GM21447 (cell line): ENCODE data around the gene EXOC8.

Experiments used
- ATAC-seq: cut with Tn5 transposase; IDR thresholded peaks from one replicate; pipeline ENCODE4 v1.9.1; 2021; ENCODE audit not compliant: unreplicated experiment

The EXOC8 gene, protein sequence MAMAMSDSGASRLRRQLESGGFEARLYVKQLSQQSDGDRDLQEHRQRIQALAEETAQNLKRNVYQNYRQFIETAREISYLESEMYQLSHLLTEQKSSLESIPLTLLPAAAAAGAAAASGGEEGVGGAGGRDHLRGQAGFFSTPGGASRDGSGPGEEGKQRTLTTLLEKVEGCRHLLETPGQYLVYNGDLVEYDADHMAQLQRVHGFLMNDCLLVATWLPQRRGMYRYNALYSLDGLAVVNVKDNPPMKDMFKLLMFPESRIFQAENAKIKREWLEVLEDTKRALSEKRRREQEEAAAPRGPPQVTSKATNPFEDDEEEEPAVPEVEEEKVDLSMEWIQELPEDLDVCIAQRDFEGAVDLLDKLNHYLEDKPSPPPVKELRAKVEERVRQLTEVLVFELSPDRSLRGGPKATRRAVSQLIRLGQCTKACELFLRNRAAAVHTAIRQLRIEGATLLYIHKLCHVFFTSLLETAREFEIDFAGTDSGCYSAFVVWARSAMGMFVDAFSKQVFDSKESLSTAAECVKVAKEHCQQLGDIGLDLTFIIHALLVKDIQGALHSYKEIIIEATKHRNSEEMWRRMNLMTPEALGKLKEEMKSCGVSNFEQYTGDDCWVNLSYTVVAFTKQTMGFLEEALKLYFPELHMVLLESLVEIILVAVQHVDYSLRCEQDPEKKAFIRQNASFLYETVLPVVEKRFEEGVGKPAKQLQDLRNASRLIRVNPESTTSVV

DNA sequence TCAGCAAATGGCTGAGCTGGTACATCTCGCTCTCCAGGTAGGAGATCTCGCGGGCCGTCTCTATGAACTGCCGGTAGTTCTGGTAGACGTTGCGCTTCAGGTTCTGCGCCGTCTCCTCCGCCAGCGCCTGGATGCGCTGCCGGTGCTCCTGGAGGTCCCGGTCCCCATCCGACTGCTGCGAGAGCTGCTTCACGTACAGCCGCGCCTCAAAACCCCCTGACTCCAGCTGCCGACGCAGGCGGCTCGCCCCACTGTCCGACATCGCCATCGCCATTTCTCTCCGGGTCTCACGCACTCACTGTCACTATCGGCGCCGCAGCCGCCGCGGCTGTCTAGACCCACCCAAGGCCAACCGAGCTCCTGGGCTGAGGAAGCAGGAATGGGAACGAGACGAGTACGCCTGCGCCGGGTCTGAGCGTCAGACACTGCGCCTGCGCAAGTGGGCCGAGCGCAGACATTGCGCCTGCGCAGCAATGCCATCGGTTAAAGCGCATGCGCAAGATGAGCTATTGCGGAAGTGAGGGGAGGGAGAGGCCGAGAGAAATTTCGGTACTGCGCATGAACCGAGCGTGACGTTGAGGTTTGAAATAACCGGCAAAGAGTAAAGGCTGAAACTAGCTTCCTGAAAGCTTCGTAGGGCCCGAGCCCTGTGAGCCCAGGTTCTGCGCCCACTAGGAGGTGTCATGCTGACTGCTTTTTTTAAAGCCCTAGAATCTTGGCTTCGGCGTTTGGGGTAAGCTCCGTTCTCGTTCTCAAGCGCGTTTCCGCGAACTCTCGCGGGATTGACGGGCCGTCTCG lies at the start of gene EXOC8:
EXOC8 (minus strand) TSS at position 381 of the 798 bp plus-strand sequence; CDS start at position 274, 107 bp downstream.
- peak; percentile 70 for ATAC-seq

DNA sequence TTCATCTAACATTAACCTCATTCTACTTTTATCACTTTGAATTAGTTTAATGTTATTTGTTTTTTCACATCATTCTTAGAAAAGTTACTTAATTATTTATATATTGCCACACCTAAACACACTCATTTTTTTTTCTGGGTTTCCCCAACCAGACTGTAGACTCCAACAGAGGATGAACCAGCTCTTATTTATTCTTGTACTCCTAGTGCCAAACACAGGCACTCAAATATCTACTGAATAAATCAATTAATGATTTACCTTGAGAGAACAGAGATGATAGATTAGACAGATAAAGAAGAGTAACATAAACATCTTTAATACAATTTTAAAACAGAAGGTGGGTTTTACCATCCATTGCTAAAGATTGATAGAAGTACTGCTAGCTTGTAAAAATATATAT lies 48.8 kb upstream of the EXOC8 start:
- ATAC-seq, result no peak

GRCh38 chr1:231385416-231385748 lies 47.7 kb upstream of the EXOC8 start:
- ATAC-seq, result no peak

GRCh38 chr1:231384696-231385415 lies 47.2 kb upstream of the EXOC8 start:
- no peak for ATAC-seq

DNA sequence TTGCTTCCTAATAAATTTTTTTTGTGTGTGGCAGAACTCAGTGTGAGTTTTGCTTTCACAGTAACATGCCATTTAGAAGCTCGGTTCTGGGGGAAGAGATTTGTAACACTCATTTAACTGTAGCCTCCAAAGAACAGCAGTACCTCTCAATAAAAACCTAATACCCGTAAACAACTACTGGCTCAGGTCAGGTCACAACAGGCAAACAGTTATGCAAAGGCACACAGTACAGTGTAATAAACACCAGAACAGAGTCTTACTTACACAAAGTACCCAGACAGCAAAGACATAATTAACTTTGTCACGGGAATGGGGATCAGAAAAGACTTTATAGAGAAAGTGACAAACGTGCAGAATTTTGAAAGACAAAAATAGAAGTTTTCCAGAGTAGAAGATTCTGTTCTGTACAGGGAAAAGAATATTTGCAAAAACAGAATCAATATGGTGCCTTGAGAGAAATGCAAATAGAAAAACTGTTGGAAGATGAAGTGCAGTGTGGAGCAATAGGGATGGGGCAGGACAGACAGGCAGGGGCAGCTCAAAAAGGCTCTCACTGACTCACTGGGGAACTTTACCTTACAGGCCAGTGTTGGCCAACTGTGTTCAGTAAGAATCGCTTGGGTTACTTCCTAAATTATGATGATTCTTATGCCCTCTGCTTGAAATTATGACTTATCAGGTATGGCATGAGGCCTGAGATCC lies 45.7 kb upstream of the EXOC8 start:
- ATAC-seq, result no peak

GRCh38 chr1:231382426-231382825 lies 44.8 kb upstream of the EXOC8 start:
- ATAC-seq, result no peak

GRCh38 chr1:231381729-231382128 lies 44.1 kb upstream of the EXOC8 start:
- ATAC-seq, result no peak

- peak; percentile 58 for ATAC-seq
Observed at GRCh38 chr1:231376875-231377549, 39.4 kb upstream of the EXOC8 start.

DNA sequence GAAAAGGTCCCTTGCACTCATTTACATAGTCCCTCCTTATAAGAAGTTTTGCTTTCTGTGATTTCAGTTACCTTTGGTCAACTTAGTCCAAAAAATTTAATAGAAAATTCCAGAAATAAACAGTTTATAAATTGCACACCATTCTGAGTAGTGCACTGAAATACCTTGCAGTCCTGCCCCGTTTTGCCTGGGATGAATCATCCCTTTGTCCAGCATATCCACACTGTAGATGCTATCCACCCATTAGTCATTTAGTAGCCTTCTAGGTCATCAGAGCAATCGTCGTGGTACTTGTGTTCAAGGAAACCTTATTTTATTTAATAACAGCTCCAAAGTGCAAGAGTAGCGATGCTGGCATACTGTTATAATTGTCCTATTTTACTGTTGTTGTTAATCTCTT lies 38.4 kb upstream of the EXOC8 start:
- no peak for ATAC-seq

- no peak for ATAC-seq
Observed at GRCh38 chr1:231374394-231374793, 36.7 kb upstream of the EXOC8 start.

GRCh38 chr1:231372501-231372900 lies 34.8 kb upstream of the EXOC8 start:
- no peak for ATAC-seq

DNA sequence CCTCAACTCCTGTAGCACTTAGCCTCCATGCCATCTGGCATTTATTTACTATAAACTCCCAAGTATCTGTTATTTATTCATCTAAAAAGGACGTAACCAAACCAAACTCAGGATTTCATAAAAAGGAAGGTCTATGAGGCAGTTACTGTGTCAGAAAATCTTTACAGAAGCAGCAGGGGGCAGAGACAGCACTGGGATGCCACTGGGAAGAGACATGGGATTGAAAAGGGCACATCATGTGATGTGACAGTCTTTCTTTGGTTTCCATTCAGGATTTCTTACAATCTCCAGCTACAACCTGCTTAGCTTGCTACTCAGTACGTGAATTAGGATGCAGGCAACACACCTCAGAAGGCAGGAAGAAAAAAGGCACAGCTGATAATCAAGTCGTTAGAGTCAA lies 31.6 kb upstream of the EXOC8 start:
- no peak for ATAC-seq

GRCh38 chr1:231364192-231364591 lies 26.5 kb upstream of the EXOC8 start:
- no peak for ATAC-seq

DNA sequence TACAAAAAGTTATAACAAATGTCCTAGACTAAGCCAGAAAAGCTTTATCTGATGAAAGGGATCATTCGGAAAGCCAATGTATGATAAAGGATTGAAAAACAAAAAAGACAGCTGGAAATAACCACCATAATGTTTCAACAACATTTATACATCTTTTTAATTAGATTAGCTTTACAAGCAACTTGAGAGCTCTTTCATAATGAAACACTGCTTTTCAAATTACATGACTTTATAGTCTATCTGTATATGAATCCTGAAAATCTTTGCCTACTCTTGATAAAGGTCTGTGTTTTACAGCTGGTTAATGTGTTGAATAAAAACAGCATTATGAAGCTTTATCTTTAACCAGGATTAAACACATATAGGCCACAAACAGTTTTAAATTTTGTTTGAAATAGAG lies 26.0 kb upstream of the EXOC8 start:
- ATAC-seq, result no peak

GRCh38 chr1:231362325-231362724 lies 24.7 kb upstream of the EXOC8 start:
- no peak for ATAC-seq

DNA sequence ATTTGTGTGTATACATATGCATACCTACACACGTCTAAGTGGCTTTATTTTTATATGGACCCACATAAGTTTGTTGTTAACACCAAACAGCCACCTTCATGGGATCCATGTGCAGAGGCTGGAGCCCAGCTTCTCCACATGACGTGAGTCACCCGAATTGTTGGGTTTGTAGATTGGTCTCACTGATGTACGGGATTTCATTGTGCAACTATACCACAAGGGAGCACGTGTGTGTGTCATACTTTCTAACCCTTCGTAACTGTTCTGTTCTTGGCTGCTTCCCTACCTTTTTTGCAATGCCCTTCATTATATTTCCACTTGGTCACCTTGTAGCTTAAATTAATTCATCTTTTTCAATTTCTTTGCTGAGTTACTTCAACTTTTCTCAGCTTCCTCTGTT lies 21.5 kb upstream of the EXOC8 start:
- no peak for ATAC-seq

- peak; percentile 69 for ATAC-seq
Observed at GRCh38 chr1:231357831-231358354, 20.2 kb upstream of the EXOC8 start.

DNA sequence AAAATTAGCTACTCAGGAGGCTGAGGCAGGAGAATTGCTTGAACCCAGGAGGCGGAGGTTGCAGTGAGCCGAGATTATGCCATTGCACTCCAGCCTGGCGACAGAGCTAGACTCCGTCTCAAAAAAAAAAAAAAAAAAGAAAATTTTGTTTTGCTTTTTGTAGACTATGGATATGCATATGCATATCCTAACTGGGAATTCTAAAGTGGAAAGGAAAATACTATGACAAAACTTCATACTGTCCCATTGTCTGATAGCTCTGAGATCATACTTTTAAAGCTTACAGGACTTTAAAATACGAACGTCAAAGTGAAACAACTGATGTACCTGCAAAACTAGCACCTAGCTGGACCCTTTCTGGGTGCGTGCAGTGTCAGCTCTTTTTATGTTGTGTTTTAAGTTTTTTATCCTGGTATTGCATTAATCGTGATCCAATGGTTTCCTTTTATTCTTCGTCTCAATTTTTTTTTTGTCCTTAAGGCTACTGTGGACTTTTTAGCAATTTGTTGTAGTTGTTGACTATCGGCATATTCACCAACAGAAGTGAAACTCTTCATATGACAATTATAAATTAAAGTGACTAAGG lies 19.6 kb upstream of the EXOC8 start:
- no peak for ATAC-seq

GRCh38 chr1:231355171-231355570 lies 17.5 kb upstream of the EXOC8 start:
- ATAC-seq, result no peak
